Right atrium auricular region (tissue), 2 donors: ENCODE measurements around the gene RPS6KA3. TPM values are rescaled to one million over a fixed set of nuclear protein-coding genes. Genes with fewer than 3 reads are reported as not detected.

Source experiments
- DNase-seq: peaks from one replicate; pipeline ENCODE4 v3.0.0-alpha.2; 2019; ENCODE audit warnings: low spot score
- H3K27ac ChIP-seq, 2 donors: fragments of 200-600 bp; sonication (generic); 1 replicate in 1 of 2; 2 replicates in 1 of 2; pipeline ENCODE4 v1.5.1; 2016 to 2019
- H3K27me3 ChIP-seq, 2 donors: fragments of 200-600 bp; sonication (generic); one replicate each; pipeline versions ENCODE4 v1.5.1 to v1.6.0; 2017 to 2019
- H3K36me3 ChIP-seq: fragments of 200-600 bp; sonication (generic); one replicate; pipeline ENCODE4 v1.5.1; 2016
- H3K4me1 ChIP-seq, 2 donors: fragments of 200-600 bp; sonication (generic); one replicate each; pipeline versions ENCODE4 v1.5.1 to v1.6.0; 2017 to 2019
- H3K4me3 ChIP-seq, 2 donors: fragments of 200-600 bp; sonication (generic); 1 replicate in 1 of 2; 2 replicates in 1 of 2; pipeline ENCODE4 v1.5.1; 2017 to 2019; ENCODE audit warnings: mild to moderate bottlenecking in 1 of 2, moderate library complexity in 1 of 2
- H3K9me3 ChIP-seq, 2 donors: fragments of 200-600 bp; sonication (generic); one replicate each; pipeline ENCODE4 v1.5.1; 2019
- total RNA-seq, 2 donors: library from RNA; depleted of rRNA; stranded (reverse); fragments of >200 nt; gene quantifications; one replicate each; pipeline ENCODE4 v1.1.0, GENCODE V29; 2016
- TF ChIP-seq, protein P1 (sequence below), 2 donors: fragments of 200-600 bp; sonication (generic); IDR thresholded peaks; one replicate each; pipeline ENCODE4 v1.5.1; 2019; ENCODE audit warnings: antibody characterized with exemption in 2 of 2

RPS6KA3 gene
- total RNA-seq, 2 donors from 2014 or later, result 25.4 to 30.5 TPM

DNA sequence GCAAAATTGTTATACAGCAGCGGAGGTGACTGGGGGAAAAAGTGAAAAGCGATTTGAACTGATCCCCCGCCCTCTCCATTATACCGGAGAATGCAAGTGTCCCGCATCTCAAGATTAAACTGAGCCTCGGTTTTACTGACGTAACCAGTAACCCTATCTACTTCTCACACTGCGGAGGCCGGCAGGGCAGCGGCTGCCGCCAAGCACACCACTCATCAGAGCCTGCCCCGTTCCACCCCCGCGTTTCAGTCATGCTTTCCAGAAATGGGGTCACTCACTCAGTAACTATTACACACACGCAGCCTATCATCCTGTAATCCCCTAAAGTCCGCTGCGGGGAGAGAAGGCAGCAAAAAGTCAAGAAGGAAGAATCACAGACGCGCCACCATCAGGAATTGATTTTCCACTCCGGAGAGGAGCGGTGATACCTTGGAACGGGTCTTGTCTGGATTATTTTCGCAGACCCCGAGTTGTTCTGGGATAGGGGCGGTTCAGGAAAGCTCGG lies 1.4 kb downstream of the RPS6KA3 start:
- TF ChIP-seq, protein P1, sequence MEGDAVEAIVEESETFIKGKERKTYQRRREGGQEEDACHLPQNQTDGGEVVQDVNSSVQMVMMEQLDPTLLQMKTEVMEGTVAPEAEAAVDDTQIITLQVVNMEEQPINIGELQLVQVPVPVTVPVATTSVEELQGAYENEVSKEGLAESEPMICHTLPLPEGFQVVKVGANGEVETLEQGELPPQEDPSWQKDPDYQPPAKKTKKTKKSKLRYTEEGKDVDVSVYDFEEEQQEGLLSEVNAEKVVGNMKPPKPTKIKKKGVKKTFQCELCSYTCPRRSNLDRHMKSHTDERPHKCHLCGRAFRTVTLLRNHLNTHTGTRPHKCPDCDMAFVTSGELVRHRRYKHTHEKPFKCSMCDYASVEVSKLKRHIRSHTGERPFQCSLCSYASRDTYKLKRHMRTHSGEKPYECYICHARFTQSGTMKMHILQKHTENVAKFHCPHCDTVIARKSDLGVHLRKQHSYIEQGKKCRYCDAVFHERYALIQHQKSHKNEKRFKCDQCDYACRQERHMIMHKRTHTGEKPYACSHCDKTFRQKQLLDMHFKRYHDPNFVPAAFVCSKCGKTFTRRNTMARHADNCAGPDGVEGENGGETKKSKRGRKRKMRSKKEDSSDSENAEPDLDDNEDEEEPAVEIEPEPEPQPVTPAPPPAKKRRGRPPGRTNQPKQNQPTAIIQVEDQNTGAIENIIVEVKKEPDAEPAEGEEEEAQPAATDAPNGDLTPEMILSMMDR (IDR thresholded peaks at IDR 0.05), result no peak
- peak; percentile 78 for DNase-seq
- peaks cover 0 to 11% of the 10 kb centered on the region in 2 donors for H3K4me1 ChIP-seq
- H3K4me3 ChIP-seq, result peak overlapping the region; percentile 63 to 64
- H3K27ac ChIP-seq, result peak overlapping the region; percentile 85 to 89
- no peaks in the 10 kb centered on the region for H3K36me3 ChIP-seq
- H3K27me3 ChIP-seq, result peaks cover 0 to 3% of the 10 kb centered on the region in 2 donors
- no peaks in the 10 kb centered on the region for H3K9me3 ChIP-seq

DNA sequence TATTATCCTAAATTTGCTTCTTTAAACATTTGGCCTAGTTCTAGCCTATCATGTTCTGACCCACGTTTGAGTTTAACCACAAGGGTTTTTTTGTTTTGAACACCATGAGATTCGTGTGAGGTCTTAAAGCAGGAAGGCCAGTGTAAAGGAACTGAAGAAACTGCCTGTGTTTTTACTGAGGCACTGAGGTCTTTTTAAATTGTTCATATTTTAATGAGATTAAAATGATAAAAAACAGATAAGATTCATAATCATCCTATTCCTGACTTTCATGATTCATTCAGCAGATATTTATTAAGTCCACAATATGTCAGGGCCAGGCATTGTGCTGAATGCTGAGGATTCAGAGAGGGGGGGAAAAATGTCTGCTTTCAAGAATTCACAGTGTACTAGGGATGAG lies 3.2 kb downstream of the RPS6KA3 start:
- Histone ChIP-seq H3K27me3 (peaks cover 0 to 3% of the 10 kb centered on the region in 2 donors), H3K36me3 (no peaks in the 10 kb centered on the region), H3K27ac (no peak overlapping the region), H3K9me3 (no peaks in the 10 kb centered on the region), H3K4me1 (peaks cover 0 to 11% of the 10 kb centered on the region in 2 donors), H3K4me3 (no peak overlapping the region)
- TF ChIP-seq, protein P1 (IDR thresholded peaks at IDR 0.05), result no peak
- no peak for DNase-seq

DNA sequence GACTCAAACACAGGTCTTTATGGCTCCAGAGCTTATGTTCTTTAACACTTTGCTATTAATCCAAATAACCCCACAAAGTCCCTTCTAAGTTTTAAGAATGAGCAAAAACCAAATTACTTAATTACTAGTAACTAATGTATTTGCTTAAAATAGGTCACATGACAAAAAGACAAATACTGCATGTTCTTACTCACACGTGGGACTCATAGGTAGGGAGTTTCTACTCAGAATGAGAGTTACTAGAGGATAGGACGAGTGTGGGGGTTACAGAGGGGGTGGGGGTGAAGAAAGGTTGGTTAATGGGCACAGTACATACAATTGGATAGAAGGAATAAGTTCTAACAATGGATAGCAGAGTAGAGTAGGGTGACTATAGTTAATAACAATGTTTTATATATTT lies 5.8 kb downstream of the RPS6KA3 start:
- peaks cover 0 to 11% of the 10 kb centered on the region in 2 donors for H3K4me1 ChIP-seq
- H3K9me3 ChIP-seq, result no peaks in the 10 kb centered on the region
- no peaks in the 10 kb centered on the region for H3K36me3 ChIP-seq
- DNase-seq, result no peak
- no peak overlapping the region for H3K4me3 ChIP-seq
- no peak overlapping the region for H3K27ac ChIP-seq
- TF ChIP-seq, protein P1 (IDR thresholded peaks at IDR 0.05), result no peak
- peaks cover 0 to 3% of the 10 kb centered on the region in 2 donors for H3K27me3 ChIP-seq

DNA sequence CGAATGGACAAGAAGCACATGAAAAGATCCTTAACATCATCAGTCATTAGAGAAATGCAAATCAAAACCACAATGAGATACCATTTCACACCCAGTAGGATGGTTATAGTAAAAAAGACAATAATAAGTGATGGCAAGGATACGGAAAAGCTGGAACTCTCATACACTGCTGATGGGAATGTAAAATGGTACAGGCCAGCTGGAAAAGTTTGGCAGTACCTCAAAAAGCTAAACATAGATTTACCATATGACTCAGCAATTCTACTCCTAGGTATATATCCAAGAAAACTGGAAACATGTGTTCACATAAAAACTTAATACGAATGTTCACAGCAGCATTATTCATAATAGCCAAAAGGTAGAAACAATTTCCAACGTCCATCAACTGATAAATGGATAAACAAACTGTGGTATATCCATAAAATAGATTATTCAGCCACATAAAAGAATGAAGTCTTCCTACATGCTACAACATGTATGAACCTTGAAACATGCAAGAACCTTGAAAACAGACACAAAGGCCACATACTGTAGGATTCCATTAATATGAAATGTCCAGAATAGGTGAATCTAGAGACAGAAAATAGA lies 11.9 kb downstream of the RPS6KA3 start:
- TF ChIP-seq, protein P1 (IDR thresholded peaks at IDR 0.05), result no peak
- Histone ChIP-seq H3K4me3 (no peak overlapping the region), H3K27me3 (no peaks in the 10 kb centered on the region), H3K4me1 (no peaks in the 10 kb centered on the region), H3K27ac (no peak overlapping the region), H3K9me3 (peaks cover 0 to 7% of the 10 kb centered on the region in 2 donors), H3K36me3 (no peaks in the 10 kb centered on the region)
- DNase-seq, result no peak

DNA sequence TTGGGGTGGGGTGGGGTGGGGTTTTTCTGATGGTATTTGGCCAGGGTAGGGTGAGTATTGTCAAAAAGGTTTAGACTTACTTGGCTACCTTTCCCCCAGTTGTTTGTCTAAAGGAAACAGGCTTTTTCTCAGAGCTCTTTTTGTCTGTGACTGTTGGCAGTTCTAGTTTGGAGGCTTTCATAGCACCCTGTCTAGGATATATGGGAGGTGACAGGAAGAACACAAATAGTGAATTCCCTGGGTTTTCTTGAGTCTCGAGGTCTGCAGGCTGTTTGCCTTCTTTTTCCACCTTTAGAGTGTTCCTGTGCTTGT lies 13.5 kb downstream of the RPS6KA3 start:
- H3K27me3 ChIP-seq, result no peaks in the 10 kb centered on the region
- no peak overlapping the region for H3K4me3 ChIP-seq
- TF ChIP-seq, protein P1 (IDR thresholded peaks at IDR 0.05), result no peak
- no peaks in the 10 kb centered on the region for H3K4me1 ChIP-seq
- no peaks in the 10 kb centered on the region for H3K36me3 ChIP-seq
- no peak overlapping the region for H3K27ac ChIP-seq
- no peak for DNase-seq
- H3K9me3 ChIP-seq, result peaks cover 0 to 11% of the 10 kb centered on the region in 2 donors
